ENCODE measurements around the gene C17orf107.

DNA sequence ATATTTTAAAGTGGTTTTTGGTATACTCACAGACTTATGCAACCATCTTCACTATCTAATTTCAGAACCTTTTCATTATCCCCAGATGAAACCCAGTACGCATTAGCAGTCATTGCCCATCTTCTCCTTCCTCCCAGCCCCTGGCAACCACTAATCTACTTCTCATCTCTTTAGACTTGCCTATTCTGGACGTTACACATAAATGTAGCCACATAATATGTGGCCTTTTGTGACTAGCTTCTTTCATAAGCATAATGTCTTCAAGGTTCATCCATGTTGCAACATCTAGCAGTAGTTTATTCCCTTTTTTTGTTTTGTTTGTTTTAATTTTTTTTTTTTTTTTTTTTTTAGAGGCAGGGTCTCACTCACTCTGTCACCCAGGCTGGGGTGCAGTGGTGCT is 28.5 kb upstream of the C17orf107 start:
- TF ChIP-seq CTCF (IDR thresholded peaks at IDR 0.05; ENCODE audit: low read depth, low read length) (no peak), EZH2phosphoT487 (IDR thresholded peaks at IDR 0.05; ENCODE audit: low read depth) (no peak)
